Amniotic stem cell (primary cell): ENCODE data around the gene WDR87.
"Not testable (repeated sequence)": the region's sequence is repeated elsewhere in the genome, so short reads cannot be mapped to it uniquely, and the experiment has no call there.

Experiments
- DNase-seq: peaks from one replicate; lab custom pipeline; 2025; lab: John Stamatoyannopoulos, UW

The WDR87 gene

DNA sequence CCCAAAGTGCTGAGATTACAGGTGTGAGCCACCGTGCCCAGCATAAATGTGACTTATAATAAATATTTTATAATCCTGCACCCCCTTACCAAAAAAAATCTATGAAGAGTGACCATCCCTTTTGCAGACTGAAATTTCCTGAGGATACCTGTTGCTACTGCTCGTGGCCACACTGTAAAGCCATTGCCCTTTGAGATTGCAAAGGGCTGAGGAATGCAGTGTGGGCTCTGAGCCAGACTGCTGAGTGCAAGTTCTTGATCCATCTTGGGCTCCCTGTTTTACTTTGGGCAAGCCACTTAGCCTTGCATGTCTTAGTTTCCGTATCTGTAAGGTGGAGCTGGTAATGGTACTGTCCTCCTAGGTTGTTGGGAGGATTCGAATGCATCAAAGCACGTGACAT lies 24.0 kb upstream of the WDR87 start:
- no peak for DNase-seq

- DNase-seq: no peak
Measured at GRCh38 chr19:37929355-37929923, 23.0 kb upstream of the WDR87 start.

GRCh38 chr19:37928527-37929286 lies 22.3 kb upstream of the WDR87 start:
- no peak for DNase-seq

DNA sequence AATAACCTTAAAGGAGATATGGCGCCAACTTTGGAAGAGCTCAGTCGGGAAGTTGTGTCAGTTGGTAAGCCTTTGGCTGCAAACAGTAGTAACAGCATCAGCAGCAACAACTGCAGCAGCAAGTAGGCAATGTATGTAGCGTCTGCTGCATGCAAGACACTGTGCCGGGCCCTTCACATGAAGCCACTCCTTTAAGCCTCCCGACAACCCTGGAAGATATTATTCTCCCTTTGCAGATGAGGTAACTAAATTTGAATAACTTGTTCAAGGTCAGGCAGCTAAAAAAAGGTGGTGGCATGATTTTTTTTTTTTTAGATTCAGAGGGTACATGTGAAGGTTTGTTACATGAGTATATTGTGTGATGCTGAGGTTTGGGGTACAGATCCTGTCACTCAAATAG lies 20.3 kb upstream of the WDR87 start:
- DNase-seq: no peak

GRCh38 chr19:37926255-37926654 lies 19.9 kb upstream of the WDR87 start:
- DNase-seq: no peak

- DNase-seq: no peak
Measured at GRCh38 chr19:37925212-37925611, 18.8 kb upstream of the WDR87 start.

GRCh38 chr19:37924573-37924972 lies 18.2 kb upstream of the WDR87 start:
- DNase-seq: not testable (repeated sequence)

GRCh38 chr19:37920591-37921450 lies 14.4 kb upstream of the WDR87 start:
- no peak for DNase-seq

DNA sequence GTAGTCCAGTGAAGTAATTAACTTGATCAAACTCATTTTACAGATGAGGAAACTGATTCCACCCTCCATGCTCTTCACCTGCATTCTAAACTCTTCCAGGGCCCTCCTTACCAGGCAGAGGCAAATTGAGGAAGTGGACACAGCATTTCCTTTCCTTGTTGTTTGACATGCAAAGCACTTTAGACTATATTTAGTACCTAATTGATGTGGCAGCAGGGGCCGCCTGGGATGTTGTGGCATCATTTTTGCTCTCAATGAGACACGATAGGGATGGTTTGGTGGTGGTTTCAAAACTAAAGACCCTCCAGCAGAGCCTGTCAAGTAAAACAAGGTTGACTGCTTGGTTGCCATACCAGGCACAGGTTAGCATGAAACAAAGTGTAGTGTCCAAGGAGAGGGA lies 8.5 kb upstream of the WDR87 start:
- DNase-seq: no peak

DNA sequence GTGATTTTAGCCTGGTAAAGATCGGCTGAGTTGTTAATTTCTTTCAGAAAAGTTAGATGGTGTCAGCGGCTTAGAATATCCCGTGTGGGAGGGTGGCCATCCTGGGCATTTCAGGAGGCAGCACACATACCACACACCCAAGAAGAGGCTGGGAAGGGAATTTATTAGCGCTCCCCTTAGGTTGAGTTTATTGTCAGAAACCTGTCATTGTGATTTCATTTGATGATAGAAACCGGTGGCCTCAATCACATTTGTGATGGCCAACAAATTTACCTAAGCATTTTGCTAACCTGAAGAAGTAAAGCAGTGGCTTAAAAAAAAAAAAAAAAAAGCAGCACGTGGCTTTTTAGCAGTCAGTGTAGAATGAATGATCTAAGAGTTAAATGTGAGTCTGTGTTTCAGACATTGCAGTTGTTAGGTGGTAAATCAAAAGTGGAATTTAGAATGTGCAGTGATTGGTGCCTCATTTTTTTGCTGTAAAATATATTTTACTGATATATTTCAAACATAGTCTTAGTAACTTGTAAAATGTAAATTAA lies 3.3 kb upstream of the WDR87 start:
- DNase-seq: no peak

GRCh38 chr19:37907735-37908455 lies 1.5 kb upstream of the WDR87 start:
- DNase-seq: no peak

GRCh38 chr19:37906869-37907734 lies 708 bp upstream of the WDR87 start, which contains the start of gene SIPA1L3:
SIPA1L3 (plus strand) TSS chr19:37907208; CDS start chr19:38081566, 174,358 bp downstream.
- DNase-seq: peak; percentile 93

GRCh38 chr19:37903096-37903495 lies 3.3 kb downstream of the WDR87 start:
- DNase-seq: no peak

GRCh38 chr19:37902668-37903067 lies 3.7 kb downstream of the WDR87 start:
- DNase-seq: peak; percentile 54

DNA sequence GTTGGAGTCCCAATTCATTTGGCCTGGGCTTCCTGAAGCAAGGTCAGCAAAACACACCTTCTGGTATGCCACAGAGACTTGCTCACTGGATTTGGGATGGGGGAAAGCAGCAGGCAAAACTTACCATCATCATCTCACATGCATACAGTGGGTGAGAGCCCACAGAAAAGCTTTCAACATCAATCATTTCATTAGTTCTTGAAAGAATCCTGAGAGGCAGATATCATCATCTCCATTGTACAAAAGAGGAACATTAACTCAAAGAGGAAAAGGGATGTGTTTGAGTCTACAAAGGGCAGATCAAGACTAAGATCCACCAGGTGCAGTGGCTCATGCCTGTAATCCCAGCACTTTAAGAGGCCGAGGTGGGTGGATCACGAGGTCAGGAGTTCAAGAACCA lies 6.4 kb downstream of the WDR87 start:
- DNase-seq: no peak

- DNase-seq: no peak
Measured at GRCh38 chr19:37899453-37899852, 6.9 kb downstream of the WDR87 start.

DNA sequence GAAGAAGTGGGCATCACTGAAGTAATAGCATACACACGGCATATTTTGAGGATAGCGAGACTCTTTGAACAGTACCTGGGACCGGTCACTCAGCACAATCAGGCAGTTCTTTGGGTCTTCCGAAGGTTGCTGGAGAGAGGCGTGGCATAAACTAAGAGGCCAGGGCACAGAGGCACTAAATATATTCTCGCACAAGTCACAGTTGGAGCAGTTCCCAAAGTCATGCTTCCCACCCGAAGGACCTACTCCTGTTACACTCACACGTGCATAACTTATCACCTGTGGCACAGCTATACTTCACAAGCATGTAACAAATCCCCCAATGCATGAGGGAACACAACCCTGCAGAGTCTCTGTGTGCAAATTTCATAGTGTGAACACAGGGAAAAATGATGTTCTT lies 10.2 kb downstream of the WDR87 start:
- no peak for DNase-seq

GRCh38 chr19:37893845-37894575 lies 12.4 kb downstream of the WDR87 start:
- DNase-seq: no peak

- no peak for DNase-seq
Measured at GRCh38 chr19:37886571-37886970, 19.8 kb downstream of the WDR87 start.

DNA sequence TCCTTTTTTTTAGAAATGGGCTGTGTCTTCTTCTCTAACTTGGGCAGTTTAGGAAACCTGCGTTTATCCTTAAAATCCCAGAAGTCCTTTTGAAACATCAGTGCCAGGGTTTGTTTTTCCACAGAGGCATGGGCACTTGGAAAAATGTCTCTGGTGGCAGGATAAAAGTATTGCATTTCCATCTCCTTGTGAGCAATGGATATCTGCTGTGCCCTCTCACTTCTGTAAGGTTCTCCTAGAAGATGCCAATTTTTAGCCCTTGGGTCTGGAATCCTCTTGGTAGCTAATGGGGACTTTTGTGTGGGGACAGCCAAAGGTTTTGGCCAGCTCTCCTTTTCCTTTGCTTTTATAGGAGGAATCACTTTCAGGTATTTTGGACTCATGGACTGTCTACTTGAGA lies 21.0 kb downstream of the WDR87 start:
- no peak for DNase-seq
